Stimulated activated CD4-positive, alpha-beta T cell treated with anti-CD3 and anti-CD28 coated beads, TNF-alpha, amount 100 ng/mL, for 48 hours (primary cell): ENCODE measurements around the gene IFTAP.

ENCODE experiments used
- DNase-seq, 3 donors: peaks; one replicate each; pipeline ENCODE4 v3.0.0-alpha.2; 2020; ENCODE audit warnings: low read depth in 3 of 3

Gene IFTAP

DNA sequence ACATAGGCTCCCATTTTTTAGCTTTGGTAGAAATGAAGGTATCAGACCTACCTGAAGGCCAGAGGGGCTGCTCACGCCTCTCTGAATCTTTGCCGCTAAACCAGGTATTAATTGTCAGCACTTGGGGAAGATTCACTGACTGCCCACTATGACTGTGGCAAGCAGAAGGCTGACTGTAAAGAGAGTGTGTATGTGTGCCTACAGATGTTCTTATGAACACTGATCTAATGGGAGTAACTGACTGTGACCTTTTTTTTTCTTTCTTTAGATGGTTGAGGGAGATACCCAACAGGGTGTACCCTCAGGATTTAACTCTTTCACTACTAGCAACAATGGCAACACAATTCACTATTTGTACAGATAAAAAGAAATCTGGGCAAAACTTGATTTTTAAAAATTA is 3.7 kb downstream of the IFTAP start, which contains the start of gene RAG2:
Gene RAG2, minus strand, starts transcription at position 186 of the 400 bp plus-strand sequence. CDS start 4,068 bp downstream, outside the sequence.
- no peak for DNase-seq

GRCh38 chr11:36600180-36600579 is 5.9 kb downstream of the IFTAP start:
- no peak for DNase-seq

DNA sequence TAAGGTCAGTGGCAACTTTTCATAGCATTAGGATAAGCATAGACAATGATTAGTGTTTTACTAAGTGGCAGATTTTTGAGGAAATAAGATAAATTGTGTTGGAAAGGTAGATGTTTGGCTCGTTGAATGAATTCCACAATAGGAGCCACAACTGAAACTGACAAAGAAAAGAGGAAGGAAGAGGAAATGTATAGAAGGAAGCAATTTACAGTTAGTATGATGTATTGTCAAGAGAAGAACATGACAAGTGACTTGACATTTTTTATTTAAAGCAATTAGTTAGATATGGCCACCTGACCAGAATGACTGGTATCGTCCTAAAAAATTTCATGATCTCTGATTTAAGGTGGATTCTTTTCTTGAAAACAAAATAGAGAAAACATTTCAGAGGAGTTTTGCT is 6.9 kb downstream of the IFTAP start:
- no peak for DNase-seq

DNA sequence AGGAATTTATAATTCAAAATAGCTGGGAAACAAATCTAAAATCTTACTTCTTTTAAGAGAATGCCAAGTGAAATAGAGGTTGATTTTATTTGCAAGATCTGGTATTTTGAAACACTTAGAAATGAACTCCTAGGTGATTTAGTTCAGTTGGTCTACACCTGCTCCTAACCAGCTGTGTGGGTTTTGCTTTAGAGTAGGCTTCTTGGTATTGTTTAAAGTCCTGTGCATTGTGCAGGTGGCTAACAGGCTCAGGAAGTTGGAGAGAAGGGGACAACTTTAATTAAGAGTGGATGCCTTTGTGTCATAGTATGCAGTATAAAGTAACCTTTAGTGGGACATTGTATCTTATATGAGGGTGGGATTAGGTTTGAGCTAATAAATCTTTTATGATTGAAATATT is 7.8 kb downstream of the IFTAP start:
- DNase-seq: no peak

GRCh38 chr11:36605221-36606216 is 11.2 kb downstream of the IFTAP start:
- no peak for DNase-seq

GRCh38 chr11:36608491-36609199 is 14.3 kb downstream of the IFTAP start:
- no peak for DNase-seq

DNA sequence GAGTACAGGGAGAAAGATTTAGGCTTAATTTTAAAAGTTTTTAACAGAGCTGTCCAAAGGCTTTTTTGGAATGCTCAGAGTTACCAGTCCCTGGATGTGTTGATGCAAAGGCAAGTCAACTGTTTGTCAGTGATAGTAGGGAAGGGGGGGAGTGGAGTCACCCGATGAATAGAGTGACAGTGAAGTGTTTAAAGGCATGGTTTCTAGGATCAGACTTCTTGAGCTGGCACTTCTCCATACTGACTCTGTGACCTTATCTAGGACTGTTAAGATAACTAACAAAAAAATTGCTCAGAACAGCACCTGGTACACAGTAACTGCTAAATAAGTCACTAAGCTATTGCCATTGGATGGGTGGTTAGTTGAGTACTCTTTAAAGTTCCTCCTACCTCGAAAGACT is 15.1 kb downstream of the IFTAP start:
- no peak for DNase-seq

DNA sequence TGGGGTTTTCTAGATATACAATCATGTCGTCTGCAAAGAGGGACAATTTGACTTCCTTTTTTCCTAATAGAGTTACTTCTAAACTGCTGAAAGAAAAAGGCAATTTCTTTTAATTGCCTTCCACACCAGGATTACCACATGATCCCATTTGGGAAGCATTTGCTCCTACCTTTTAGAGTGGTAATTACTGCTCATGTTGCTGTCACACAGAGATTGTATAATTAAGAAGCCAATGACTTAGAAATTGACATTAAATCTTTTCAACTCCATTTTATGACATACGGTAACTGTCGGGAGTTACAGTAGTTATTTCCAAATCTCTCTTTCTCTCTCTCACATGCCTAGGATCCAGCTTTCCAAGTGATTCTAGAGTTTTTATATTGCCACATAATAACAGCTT is 21.5 kb downstream of the IFTAP start:
- DNase-seq: no peak

- no peak for DNase-seq
Measured at GRCh38 chr11:36617543-36618362, 23.5 kb downstream of the IFTAP start.

DNA sequence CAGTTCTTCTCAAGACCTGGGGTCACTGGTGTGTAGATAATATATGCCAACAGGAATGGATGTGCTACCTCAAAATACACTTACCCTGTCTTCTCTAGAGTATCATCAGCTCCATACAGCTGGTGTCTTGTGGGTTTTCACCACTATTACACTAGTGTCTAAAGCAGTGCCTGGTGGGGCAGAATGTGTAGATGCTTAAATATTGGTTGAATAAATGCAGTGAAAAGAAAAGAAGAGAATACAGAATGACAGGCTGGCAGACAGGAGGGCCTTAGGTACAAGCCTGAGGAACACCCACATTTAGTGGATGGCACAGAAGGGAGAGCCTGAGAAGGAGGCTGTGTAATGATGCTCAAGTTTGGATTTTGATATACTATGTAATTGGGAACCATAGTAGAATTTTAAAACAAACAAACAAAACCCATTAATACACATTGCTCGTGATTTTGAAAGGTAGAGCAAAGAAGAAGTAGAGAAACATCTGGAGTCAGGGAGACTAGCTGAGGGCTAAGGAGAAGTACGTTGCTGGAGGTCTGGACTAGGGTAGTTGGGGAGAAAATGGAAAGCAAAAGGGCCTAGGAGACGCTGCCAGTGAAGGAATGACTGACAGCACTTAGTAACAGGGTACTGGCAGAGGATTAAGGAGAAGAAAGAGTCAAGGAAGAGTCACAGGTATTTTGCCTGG is 24.2 kb downstream of the IFTAP start:
- no peak for DNase-seq

- DNase-seq: no peak
Measured at GRCh38 chr11:36619502-36619901, 25.2 kb downstream of the IFTAP start.

GRCh38 chr11:36620246-36620645 is 25.9 kb downstream of the IFTAP start:
- no peak for DNase-seq

DNA sequence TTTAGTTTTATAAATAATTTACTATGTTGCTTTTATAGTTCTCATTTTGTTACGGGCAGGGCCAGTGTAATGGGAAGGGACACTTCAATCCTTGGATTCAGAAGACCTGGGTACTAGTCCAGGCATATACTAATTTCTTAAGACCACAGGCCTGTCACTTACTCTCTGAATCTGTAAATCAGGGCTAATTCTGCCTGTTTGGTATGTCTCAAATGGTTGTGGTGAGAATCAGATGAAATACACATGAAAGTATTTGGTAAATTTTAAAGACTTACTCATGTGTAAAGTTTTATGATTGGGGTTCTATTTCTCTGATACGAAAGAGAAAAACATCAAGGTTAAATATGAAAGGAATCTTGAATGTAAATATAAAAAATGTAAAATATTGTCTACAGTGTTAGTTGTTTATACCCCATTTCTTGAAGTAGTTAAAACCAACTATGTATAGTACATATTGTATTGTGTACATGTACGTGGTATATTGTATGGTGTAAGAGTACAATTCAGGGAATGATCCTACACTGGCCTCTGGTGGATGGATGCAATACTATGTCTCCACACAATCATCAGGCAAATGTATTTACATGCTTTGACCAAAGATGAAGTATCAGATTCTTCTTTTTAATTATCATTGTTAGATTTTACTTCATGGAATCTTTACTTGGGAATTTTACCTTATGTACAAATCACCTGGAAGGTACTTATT is 28.3 kb downstream of the IFTAP start:
- DNase-seq: no peak

GRCh38 chr11:36623494-36623893 is 29.2 kb downstream of the IFTAP start:
- no peak for DNase-seq

- no peak for DNase-seq
Measured at GRCh38 chr11:36627006-36627405, 32.7 kb downstream of the IFTAP start.

- no peak for DNase-seq
Measured at GRCh38 chr11:36627471-36627870, 33.2 kb downstream of the IFTAP start.

DNA sequence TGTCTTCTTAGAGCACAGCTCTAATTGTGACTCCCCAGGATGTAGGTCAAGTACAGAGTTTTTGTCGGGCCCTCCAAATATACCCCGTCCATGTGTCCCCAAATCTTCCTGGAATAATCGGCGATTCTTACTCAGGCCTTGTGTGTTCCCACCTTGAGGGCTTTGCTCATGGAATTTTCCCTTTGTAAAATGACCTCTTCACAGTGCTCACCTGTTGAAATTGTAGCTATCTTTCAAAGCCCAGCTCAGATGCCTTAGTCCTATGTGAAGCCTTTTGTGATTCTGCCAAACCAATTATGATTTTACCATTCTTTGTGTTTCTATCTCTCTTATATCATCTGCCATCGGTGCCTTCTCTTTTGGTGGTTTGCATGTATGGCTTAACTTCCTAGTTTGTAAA is 33.8 kb downstream of the IFTAP start:
- no peak for DNase-seq

- no peak for DNase-seq
Measured at GRCh38 chr11:36628765-36629244, 34.5 kb downstream of the IFTAP start.

GRCh38 chr11:36631774-36632173 is 37.5 kb downstream of the IFTAP start:
- no peak for DNase-seq

GRCh38 chr11:36635066-36635862 is 41.0 kb downstream of the IFTAP start:
- no peak for DNase-seq
